K562 (cell line): ENCODE measurements around the gene TMEM217. TPM values are rescaled to one million over a fixed set of nuclear protein-coding genes. Genes with fewer than 3 reads are reported as not detected.

Source experiments
- ATF1 ChIP-seq, 2 experiments: fragments of 450-650 bp in 1 of 2; IDR thresholded peaks; 2 replicates each; pipeline ENCODE4 v1.6.1; 2016; ENCODE audit warnings: missing compliant biosample characterization in 1 of 2, missing genetic modification characterization in 1 of 2
- ATF7 ChIP-seq: fragments of 450-650 bp; IDR thresholded peaks from 2 replicates; pipeline ENCODE4 v1.7.1; 2014; ENCODE audit warnings: mild to moderate bottlenecking, moderate library complexity
- CHD2 ChIP-seq: IDR thresholded peaks from 2 replicates; pipeline ENCODE4 v1.6.1; 2011; ENCODE audit warnings: low read depth, low read length
- HNRNPK ChIP-seq: fragments of 200-400 bp; formaldehyde crosslinking; IDR thresholded peaks from one replicate; pipeline ENCODE4 v1.6.1; 2018; ENCODE audit warnings: mild to moderate bottlenecking, low read depth, low read length; ENCODE audit not compliant: poor library complexity, severe bottlenecking
- ILF3 ChIP-seq: fragments of 450-650 bp; IDR thresholded peaks from 2 replicates; pipeline ENCODE4 v1.6.1; 2018; ENCODE audit warnings: antibody characterized with exemption, mild to moderate bottlenecking, moderate library complexity, borderline replicate concordance
- KLF13 ChIP-seq: fragments of 450-650 bp; IDR thresholded peaks from 2 replicates; pipeline ENCODE4 v1.6.1; 2016; ENCODE audit warnings: missing genetic modification characterization, low read depth, mild to moderate bottlenecking, missing compliant biosample characterization, moderate library complexity, borderline replicate concordance
- MEF2D ChIP-seq: conservative IDR thresholded peaks from 2 replicates; pipeline ENCODE4 v1.6.1; 2016; ENCODE audit warnings: low read depth, missing genetic modification characterization, missing compliant biosample characterization
- NCOR1 ChIP-seq: fragments of 450-650 bp; IDR thresholded peaks from 2 replicates; pipeline ENCODE4 v1.6.1; 2016; ENCODE audit warnings: mild to moderate bottlenecking, moderate library complexity
- NFE2L1 ChIP-seq: fragments of 450-650 bp; IDR thresholded peaks from 2 replicates; pipeline ENCODE4 v1.6.1; 2016; ENCODE audit warnings: missing genetic modification characterization, low read depth, mild to moderate bottlenecking, missing compliant biosample characterization, moderate library complexity, borderline replicate concordance
- NRF1 ChIP-seq, 2 experiments: fragments of 450-650 bp; IDR thresholded peaks in 1 of 2; conservative IDR thresholded peaks in 1 of 2; 2 replicates each; pipeline ENCODE4 v1.6.1; 2014; ENCODE audit warnings: mild to moderate bottlenecking in 2 of 2
- POLR2AphosphoS5 ChIP-seq: IDR thresholded peaks from 2 replicates; pipeline ENCODE4 v1.6.1; 2011; ENCODE audit warnings: mild to moderate bottlenecking, low read depth, low read length, moderate library complexity; ENCODE audit not compliant: control insufficient read depth, insufficient read depth
- PTRF ChIP-seq: fragments of 450-650 bp; IDR thresholded peaks from 2 replicates; pipeline ENCODE4 v1.6.1; 2016; ENCODE audit warnings: mild to moderate bottlenecking, missing genetic modification characterization, missing compliant biosample characterization
- RFX1 ChIP-seq: fragments of 450-650 bp; IDR thresholded peaks from 2 replicates; pipeline ENCODE4 v1.6.1; 2016; ENCODE audit warnings: mild to moderate bottlenecking, moderate library complexity
- SMAD1 ChIP-seq: fragments of 150-350 bp; IDR thresholded peaks from 2 replicates; pipeline ENCODE4 v1.6.1; 2014; ENCODE audit warnings: low read length, low read depth; ENCODE audit not compliant: partially characterized antibody
- SMAD2 ChIP-seq: fragments of 150-350 bp; IDR thresholded peaks from 2 replicates; pipeline ENCODE4 v1.6.1; 2014; ENCODE audit warnings: low read depth, mild to moderate bottlenecking, low read length
- SMARCE1 ChIP-seq: fragments of 450-650 bp; IDR thresholded peaks from 2 replicates; pipeline ENCODE4 v1.7.1; 2016; ENCODE audit warnings: mild to moderate bottlenecking
- TARDBP ChIP-seq: fragments of 450-650 bp; IDR thresholded peaks from 2 replicates; pipeline ENCODE4 v1.6.1; 2016
- THAP7 ChIP-seq: fragments of 250-450 bp; sonication (Bioruptor Pico); IDR thresholded peaks from 2 replicates; pipeline ENCODE4 v1.5.0; 2021
- TRIM24 ChIP-seq, 2 experiments: fragments of 450-650 bp; IDR thresholded peaks; 2 replicates each; pipeline ENCODE4 v1.6.1; 2016
- ZNF444 ChIP-seq: fragments of 250-450 bp; sonication (Bioruptor Pico); IDR thresholded peaks from 2 replicates; pipeline ENCODE4 v1.4.0; 2020; ENCODE audit warnings: mild to moderate bottlenecking, moderate library complexity
- polyA plus RNA-seq, 8 experiments: library from polyadenylated mRNA; depleted of rRNA in 4 of 8; stranded (reverse) in 5 of 8; unstranded in 3 of 8; fragments of >200 nt; fragmentation: Nextera tagmentation in 2 of 8; fragmentation: Illumina TruSeq in 1 of 8; extraction: Ambion mirVana in 2 of 8; extraction: Trizol in 1 of 8; gene quantifications; 2 replicates each; pipeline versions ENCODE4 v1.2.1 to v1.2.3, GENCODE V29; 2011 to 2014; ENCODE audit warnings: inconsistent platforms in 1 of 8, missing spikeins in 1 of 8
- total RNA-seq, 7 experiments: library from RNA; depleted of rRNA in 6 of 7; stranded (reverse); fragments of >200 nt in 6 of 7; fragmentation: Illumina TruSeq in 2 of 7; extraction: Trizol in 2 of 7; gene quantifications; 2 replicates each; pipeline versions ENCODE4 v1.2.1 to v1.2.3, GENCODE V29; 2011 to 2021; ENCODE audit warnings: low replicate concordance in 1 of 7
- TF ChIP-seq, protein P1 (sequence below): sonication (generic); formaldehyde crosslinking; IDR thresholded peaks from 2 replicates; pipeline ENCODE4 v1.8.1; 2022; ENCODE audit warnings: missing genetic modification reagents
- TF ChIP-seq, protein P2 (sequence below): fragments of 450-650 bp; formaldehyde crosslinking; IDR thresholded peaks from 2 replicates; pipeline ENCODE4 v1.4.0; 2022; ENCODE audit warnings: missing genetic modification characterization
- TF ChIP-seq, protein P3 (sequence below): sonication (generic); formaldehyde crosslinking; IDR thresholded peaks from 2 replicates; pipeline ENCODE4 v1.8.0; 2023; ENCODE audit warnings: mild to moderate bottlenecking, missing genetic modification reagents

TMEM217 gene
- total and polyA plus RNA-seq, 9 of the 15 experiments (the other 6 are each of a cell fraction or from before 2014, with no cell fraction given): 1.3 to 8.0 (median 1.9) TPM

DNA sequence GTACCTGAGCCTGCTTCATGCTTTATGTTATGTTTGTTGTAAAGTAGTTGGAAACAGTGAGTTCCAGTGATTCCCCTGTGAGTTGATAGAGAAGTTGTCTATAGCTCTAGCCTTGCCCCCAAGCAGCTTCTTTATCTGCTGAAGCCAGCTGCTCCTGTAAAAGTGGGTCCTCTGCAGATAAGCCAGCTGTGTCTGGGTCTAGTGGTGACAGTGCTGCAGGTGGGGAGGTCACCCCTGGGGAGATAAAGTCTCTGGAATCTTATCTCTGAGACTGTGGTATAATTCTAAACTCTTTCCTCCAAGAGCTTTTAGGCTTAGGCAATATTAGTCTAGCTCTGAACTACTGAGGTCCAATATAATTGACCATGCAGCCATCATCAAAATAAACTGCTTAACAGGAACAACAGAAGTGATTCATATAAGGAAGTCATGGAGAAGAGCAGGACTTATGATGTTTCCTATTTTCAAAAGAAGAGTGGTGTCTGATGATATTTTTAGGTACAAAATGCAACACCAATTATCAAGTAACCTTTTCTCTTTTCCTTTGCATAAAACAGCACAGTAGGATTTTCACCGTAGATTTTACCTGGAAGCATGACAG is 44.2 kb upstream of the TMEM217 start (continued):
- TF ChIP-seq NFE2L1 (tag): no peak
- TF ChIP-seq, protein P1, sequence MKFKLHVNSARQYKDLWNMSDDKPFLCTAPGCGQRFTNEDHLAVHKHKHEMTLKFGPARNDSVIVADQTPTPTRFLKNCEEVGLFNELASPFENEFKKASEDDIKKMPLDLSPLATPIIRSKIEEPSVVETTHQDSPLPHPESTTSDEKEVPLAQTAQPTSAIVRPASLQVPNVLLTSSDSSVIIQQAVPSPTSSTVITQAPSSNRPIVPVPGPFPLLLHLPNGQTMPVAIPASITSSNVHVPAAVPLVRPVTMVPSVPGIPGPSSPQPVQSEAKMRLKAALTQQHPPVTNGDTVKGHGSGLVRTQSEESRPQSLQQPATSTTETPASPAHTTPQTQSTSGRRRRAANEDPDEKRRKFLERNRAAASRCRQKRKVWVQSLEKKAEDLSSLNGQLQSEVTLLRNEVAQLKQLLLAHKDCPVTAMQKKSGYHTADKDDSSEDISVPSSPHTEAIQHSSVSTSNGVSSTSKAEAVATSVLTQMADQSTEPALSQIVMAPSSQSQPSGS (CRISPR knock-in tag): no peak
- TF ChIP-seq HNRNPK: no peak
- TF ChIP-seq NRF1 (conservative IDR thresholded peaks at IDR 0.05 in 1 of 2, IDR thresholded peaks at IDR 0.05 in 1 of 2): no peak
- peak; percentile 100 for TF ChIP-seq POLR2AphosphoS5
- TF ChIP-seq NCOR1: peak; percentile 100
- no peak for TF ChIP-seq SMAD2
- peak; percentile 90 for TF ChIP-seq MEF2D
- peak; percentile 92 for TF ChIP-seq ATF7
- peak; percentile 99 for TF ChIP-seq SMAD1
- TF ChIP-seq TRIM24 (IDR thresholded peaks at IDR 0.05): peak; percentile 99 to 100
- TF ChIP-seq, protein P2, sequence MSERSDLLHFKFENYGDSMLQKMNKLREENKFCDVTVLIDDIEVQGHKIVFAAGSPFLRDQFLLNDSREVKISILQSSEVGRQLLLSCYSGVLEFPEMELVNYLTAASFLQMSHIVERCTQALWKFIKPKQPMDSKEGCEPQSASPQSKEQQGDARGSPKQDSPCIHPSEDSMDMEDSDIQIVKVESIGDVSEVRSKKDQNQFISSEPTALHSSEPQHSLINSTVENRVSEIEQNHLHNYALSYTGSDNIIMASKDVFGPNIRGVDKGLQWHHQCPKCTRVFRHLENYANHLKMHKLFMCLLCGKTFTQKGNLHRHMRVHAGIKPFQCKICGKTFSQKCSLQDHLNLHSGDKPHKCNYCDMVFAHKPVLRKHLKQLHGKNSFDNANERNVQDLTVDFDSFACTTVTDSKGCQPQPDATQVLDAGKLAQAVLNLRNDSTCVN (CRISPR knock-in tag): peak; percentile 66; the same call in 1 of the 2 replicates
- TF ChIP-seq ATF1 (CRISPR knock-in tag; IDR thresholded peaks at IDR 0.05): no peak
- peak; percentile 74 for TF ChIP-seq ATF1 (tag; IDR thresholded peaks at IDR 0.05)
- peak; percentile 86 for TF ChIP-seq ZNF444 (CRISPR knock-in tag)
- peak; percentile 96 for TF ChIP-seq ILF3
- no peak for TF ChIP-seq CHD2
- TF ChIP-seq KLF13: 0 out of 2 replicates have a peak, but pooled peaks have one; percentile 41
- TF ChIP-seq, protein P3, sequence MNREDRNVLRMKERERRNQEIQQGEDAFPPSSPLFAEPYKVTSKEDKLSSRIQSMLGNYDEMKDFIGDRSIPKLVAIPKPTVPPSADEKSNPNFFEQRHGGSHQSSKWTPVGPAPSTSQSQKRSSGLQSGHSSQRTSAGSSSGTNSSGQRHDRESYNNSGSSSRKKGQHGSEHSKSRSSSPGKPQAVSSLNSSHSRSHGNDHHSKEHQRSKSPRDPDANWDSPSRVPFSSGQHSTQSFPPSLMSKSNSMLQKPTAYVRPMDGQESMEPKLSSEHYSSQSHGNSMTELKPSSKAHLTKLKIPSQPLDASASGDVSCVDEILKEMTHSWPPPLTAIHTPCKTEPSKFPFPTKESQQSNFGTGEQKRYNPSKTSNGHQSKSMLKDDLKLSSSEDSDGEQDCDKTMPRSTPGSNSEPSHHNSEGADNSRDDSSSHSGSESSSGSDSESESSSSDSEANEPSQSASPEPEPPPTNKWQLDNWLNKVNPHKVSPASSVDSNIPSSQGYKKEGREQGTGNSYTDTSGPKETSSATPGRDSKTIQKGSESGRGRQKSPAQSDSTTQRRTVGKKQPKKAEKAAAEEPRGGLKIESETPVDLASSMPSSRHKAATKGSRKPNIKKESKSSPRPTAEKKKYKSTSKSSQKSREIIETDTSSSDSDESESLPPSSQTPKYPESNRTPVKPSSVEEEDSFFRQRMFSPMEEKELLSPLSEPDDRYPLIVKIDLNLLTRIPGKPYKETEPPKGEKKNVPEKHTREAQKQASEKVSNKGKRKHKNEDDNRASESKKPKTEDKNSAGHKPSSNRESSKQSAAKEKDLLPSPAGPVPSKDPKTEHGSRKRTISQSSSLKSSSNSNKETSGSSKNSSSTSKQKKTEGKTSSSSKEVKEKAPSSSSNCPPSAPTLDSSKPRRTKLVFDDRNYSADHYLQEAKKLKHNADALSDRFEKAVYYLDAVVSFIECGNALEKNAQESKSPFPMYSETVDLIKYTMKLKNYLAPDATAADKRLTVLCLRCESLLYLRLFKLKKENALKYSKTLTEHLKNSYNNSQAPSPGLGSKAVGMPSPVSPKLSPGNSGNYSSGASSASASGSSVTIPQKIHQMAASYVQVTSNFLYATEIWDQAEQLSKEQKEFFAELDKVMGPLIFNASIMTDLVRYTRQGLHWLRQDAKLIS: no peak
- no peak for TF ChIP-seq THAP7 (CRISPR knock-in tag)
- no peak for TF ChIP-seq RFX1
- peak; percentile 44; the same call in 1 of the 2 replicates for TF ChIP-seq PTRF (tag)
- peak; percentile 100 for TF ChIP-seq SMARCE1
- TF ChIP-seq TARDBP: peak; percentile 99
